ENCODE measurements around the gene WDFY2.

DNA sequence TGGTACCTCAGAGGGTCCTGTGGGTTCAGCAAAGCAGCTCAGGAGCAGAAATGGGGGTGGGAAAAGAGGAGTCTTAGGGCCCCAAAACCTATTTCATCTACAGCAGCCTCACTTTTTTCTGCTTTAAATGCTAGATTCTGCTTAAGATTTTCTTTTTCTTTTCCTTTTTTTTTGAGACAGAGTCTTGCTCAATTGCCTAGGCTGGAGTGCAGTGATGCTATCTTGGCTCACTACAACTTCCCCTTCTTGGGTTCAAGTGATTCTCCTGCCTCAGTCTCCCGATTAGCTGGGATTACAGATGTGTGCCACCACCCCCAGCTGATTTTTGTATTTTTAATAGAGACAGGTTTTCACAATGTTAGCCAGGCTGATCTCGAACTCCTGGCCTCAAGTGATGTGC, 30.7 kb upstream of the WDFY2 start:
- TF ChIP-seq, protein P1, sequence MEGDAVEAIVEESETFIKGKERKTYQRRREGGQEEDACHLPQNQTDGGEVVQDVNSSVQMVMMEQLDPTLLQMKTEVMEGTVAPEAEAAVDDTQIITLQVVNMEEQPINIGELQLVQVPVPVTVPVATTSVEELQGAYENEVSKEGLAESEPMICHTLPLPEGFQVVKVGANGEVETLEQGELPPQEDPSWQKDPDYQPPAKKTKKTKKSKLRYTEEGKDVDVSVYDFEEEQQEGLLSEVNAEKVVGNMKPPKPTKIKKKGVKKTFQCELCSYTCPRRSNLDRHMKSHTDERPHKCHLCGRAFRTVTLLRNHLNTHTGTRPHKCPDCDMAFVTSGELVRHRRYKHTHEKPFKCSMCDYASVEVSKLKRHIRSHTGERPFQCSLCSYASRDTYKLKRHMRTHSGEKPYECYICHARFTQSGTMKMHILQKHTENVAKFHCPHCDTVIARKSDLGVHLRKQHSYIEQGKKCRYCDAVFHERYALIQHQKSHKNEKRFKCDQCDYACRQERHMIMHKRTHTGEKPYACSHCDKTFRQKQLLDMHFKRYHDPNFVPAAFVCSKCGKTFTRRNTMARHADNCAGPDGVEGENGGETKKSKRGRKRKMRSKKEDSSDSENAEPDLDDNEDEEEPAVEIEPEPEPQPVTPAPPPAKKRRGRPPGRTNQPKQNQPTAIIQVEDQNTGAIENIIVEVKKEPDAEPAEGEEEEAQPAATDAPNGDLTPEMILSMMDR (conservative IDR thresholded peaks at IDR 0.05 in 1 of 2, IDR thresholded peaks at IDR 0.05 in 1 of 2; ENCODE audit: extremely low read depth in 1 of 2, insufficient read depth in 1 of 2, low read depth in 1 of 2, low read length in 2 of 2) = no peak
- TF ChIP-seq EZH2 (IDR thresholded peaks at IDR 0.05; ENCODE audit: borderline replicate concordance, low read length) = no peak

All from mammary epithelial cell (primary cell).